Heart left ventricle (tissue), 16 donors: ENCODE results near the gene DAD1. TPM values are rescaled to one million over a fixed set of nuclear protein-coding genes. Genes with fewer than 3 reads are reported as not detected.
A peak's percentile ranks its signal among the peaks of the same experiment; 100 is the strongest.

Experiments used
- ATAC-seq, 4 donors: fragments of 200-7000 bp; cut with Tn5 transposase; one replicate each; pipeline ENCODE4 v1.9.1; 2020 to 2022; ENCODE audit warnings: moderate library complexity in 4 of 4, mild to moderate bottlenecking in 3 of 4, moderate number of reproducible peaks in 1 of 4
- DNase-seq, 5 donors: peaks; one replicate each; pipeline ENCODE4 v3.0.0-alpha.2; 2020
- H3K27ac ChIP-seq, 12 donors: fragments of 200-600 bp; sonication (generic) in 4 of 12; one replicate each; pipeline versions ENCODE4 v1.5.0 to v1.8.0; 2016 to 2022; ENCODE audit warnings: mild to moderate bottlenecking in 2 of 12
- H3K27me3 ChIP-seq, 9 donors: fragments of 200-600 bp; sonication (generic) in 2 of 9; one replicate each; pipeline versions ENCODE4 v1.5.1 to v1.8.0; 2016 to 2022; ENCODE audit warnings: mild to moderate bottlenecking in 3 of 9
- H3K36me3 ChIP-seq, 9 donors: fragments of 200-600 bp; sonication (generic) in 2 of 9; one replicate each; pipeline versions ENCODE4 v1.5.0 to v1.8.0; 2018 to 2022; ENCODE audit warnings: mild to moderate bottlenecking in 2 of 9
- H3K4me1 ChIP-seq, 12 donors: fragments of 200-600 bp; sonication (generic) in 4 of 12; one replicate each; pipeline versions ENCODE4 v1.5.0 to v1.8.0; 2016 to 2022; ENCODE audit warnings: mild to moderate bottlenecking in 3 of 12
- H3K4me3 ChIP-seq, 12 donors: fragments of 200-600 bp; sonication (generic) in 4 of 12; one replicate each; pipeline versions ENCODE4 v1.5.0 to v1.8.0; 2017 to 2022; ENCODE audit warnings: mild to moderate bottlenecking in 9 of 12, moderate library complexity in 4 of 12
- H3K9me3 ChIP-seq, 12 donors: fragments of 200-600 bp; sonication (generic) in 4 of 12; one replicate each; pipeline versions ENCODE4 v1.5.0 to v1.8.0; 2016 to 2022; ENCODE audit warnings: mild to moderate bottlenecking in 1 of 12
- POLR2A ChIP-seq, 2 donors: fragments of 450-650 bp; IDR thresholded peaks; one replicate each; pipeline ENCODE4 v1.6.1; 2017; ENCODE audit warnings: antibody characterized with exemption in 2 of 2, mild to moderate bottlenecking in 2 of 2, moderate library complexity in 2 of 2
- WGBS, 4 donors: extraction: QIAGEN DNeasy Blood & Tissue Kit in 2 of 4; methylation state at CpG; one replicate each; pipeline versions ENCODE4 v1.1.5 to v1.1.7; 2013 to 2018; 5-methylcytosine and 5-hydroxymethylcytosine counted together
- intact Hi-C, 10 donors: fragments of 100-400 bp; cut with DNase I; formaldehyde crosslinking; loops; one replicate each; pipeline versions ENCODE4 v1.11.1 to v1.14.2; 2022
- polyA plus RNA-seq, 2 donors: library from polyadenylated mRNA; stranded (reverse); fragments of 200-250 nt; gene quantifications; one replicate each; pipeline ENCODE4 v1.2.3, GENCODE V29; 2013
- total RNA-seq, 9 donors: library from RNA; depleted of rRNA in 2 of 9; stranded (reverse); fragments of >200 nt in 2 of 9; fragmentation: NEBNext Ultra II Directional in 3 of 9; extraction: Animal tissue kit (Norgen Biotek cat#: 25700) in 3 of 9; gene quantifications; one replicate each; pipeline versions ENCODE4 v1.1.0 to v1.2.4, GENCODE V29; 2016 to 2023
- TF ChIP-seq, protein P1 (sequence below), 12 donors: fragments of 200-600 bp; sonication (generic) in 4 of 12; IDR thresholded peaks; one replicate each; pipeline versions ENCODE4 v1.5.0 to v1.8.0; 2018 to 2022; ENCODE audit warnings: antibody characterized with exemption in 12 of 12, mild to moderate bottlenecking in 5 of 12
- donor health status: ischemic (EF 13 %, LVEDD 7.1; RV severe dilation, severe dysfunction).
- donor health status: healthy with polysubstance abuse.
- donor health status: DM: no; HTN: yes; CAD: no.
- donor health status: DM: no; HTN: no; CAD: no.
- donor health status: ischemic (EF 25% LVEDD 6.9; RV normal size, moderate dysfunction).
- donor health status: ischemic (EF 25% LVEDD 5.7; RV mildly dilated, moderate dysfunction).
- donor health status: healthy.
- donor health status: DM: yes; HTN: yes; CAD: no.
- donor health status: ischemic (EF 35%, LVEDD 5.7; RV mildly dilated, moderate dysfunction).
- donor health status: nonischemic (EF 11% LVEDD 7.7; RV severe dilation, severe dysfunction).
- donor health status: DM: yes; HTN: yes; CAD: no.
- donor health status: PGD.
- donor health status: ischemic (EF 29% LVEDD 5.4; RV normal size, mild dysfunction).
- donor health status: nonischemic (EF 23%, LVEDD 6.1; RV moderate dilation, normal function).

Gene DAD1
- total and polyA plus RNA-seq, 11 donors = 108 to 402 (median 147) TPM

DNA sequence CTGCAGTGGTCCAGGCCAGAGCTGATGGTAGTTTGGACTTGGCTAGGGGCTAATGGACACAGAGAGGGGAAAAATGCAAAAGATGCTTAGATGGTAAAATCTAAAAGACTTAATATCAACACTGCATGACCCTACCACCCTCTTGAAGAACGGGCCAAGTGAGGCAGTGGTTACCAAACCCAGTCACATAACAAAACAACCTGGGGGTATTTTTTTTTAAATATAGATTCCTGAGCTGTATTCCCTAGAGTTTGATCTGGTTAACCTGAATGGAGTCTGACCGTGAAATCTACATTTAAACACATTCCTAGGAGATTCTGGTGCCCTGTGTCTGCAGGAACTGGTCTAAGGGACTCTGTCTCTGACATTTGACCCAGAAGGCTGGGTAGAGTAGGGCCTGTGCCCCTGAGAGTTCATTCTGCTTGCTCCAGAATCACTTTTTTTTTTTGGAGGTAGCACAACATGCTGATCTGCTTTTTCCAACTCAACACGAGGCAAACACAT is 24.8 kb upstream of the DAD1 start:
- TF ChIP-seq, protein P1, sequence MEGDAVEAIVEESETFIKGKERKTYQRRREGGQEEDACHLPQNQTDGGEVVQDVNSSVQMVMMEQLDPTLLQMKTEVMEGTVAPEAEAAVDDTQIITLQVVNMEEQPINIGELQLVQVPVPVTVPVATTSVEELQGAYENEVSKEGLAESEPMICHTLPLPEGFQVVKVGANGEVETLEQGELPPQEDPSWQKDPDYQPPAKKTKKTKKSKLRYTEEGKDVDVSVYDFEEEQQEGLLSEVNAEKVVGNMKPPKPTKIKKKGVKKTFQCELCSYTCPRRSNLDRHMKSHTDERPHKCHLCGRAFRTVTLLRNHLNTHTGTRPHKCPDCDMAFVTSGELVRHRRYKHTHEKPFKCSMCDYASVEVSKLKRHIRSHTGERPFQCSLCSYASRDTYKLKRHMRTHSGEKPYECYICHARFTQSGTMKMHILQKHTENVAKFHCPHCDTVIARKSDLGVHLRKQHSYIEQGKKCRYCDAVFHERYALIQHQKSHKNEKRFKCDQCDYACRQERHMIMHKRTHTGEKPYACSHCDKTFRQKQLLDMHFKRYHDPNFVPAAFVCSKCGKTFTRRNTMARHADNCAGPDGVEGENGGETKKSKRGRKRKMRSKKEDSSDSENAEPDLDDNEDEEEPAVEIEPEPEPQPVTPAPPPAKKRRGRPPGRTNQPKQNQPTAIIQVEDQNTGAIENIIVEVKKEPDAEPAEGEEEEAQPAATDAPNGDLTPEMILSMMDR (IDR thresholded peaks at IDR 0.05) = no peak
- no peak for TF ChIP-seq POLR2A (IDR thresholded peaks at IDR 0.05)
- Histone ChIP-seq H3K4me3 (no peak overlapping the region), H3K4me1 (peaks cover 0 to 13% (median 6%) of the 10 kb centered on the region in 12 donors), H3K27me3 (no peaks in the 10 kb centered on the region), H3K9me3 (peaks cover 0 to 4% (median 0%) of the 10 kb centered on the region in 12 donors), H3K36me3 (peaks cover 0 to 40% (median 34%) of the 10 kb centered on the region in 9 donors), H3K27ac (peak overlapping the region in 1 of 12 donors; percentile 22)
- DNase-seq (no peak), ATAC-seq (no peak)
- WGBS, 4 donors = 49 to 60% (median 55%) methylated on average over 3 of the region's 3 CpGs
- intact Hi-C loops = no loop called here

- intact Hi-C loops = no loop called here
- H3K27me3 ChIP-seq = no peaks in the 10 kb centered on the region
- peaks cover 0 to 46% (median 40%) of the 10 kb centered on the region in 9 donors for H3K36me3 ChIP-seq
- DNase-seq (no peak), ATAC-seq (no peak)
- H3K4me1 ChIP-seq = peaks cover 0 to 13% (median 6%) of the 10 kb centered on the region in 12 donors
- peaks cover 0 to 4% (median 0%) of the 10 kb centered on the region in 12 donors for H3K9me3 ChIP-seq
- H3K4me3 ChIP-seq = no peak overlapping the region
- no peak for TF ChIP-seq POLR2A (IDR thresholded peaks at IDR 0.05)
- TF ChIP-seq, protein P1 (IDR thresholded peaks at IDR 0.05) = no peak
- WGBS, 4 donors = 77 to 85% (median 78%) methylated on average over 2 of the region's 2 CpGs
- no peak overlapping the region for H3K27ac ChIP-seq
Observed at GRCh38 chr14:22613106-22613695, 24.2 kb upstream of the DAD1 start.

DNA sequence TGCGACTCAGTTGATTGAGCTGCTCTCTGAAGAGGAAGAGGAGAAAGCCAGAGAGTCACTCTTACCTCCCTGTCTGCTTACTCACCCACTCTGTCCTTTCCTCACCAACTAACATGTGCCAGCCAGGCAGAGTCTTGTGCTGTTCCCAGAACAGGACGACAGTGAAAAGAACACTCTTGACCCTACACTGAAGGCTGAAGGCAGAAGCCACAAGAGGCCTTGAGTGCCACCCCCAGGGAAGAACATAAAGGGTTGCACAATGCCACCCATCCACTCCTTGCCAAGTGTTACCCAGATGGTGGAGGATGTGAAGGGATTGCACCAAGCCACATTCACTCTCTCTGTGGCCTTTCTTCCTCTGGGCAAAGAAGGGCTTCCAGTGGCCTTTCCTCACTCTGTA is 21.9 kb upstream of the DAD1 start:
- intact Hi-C loops = no loop called here
- no peak overlapping the region for H3K4me3 ChIP-seq
- ATAC-seq = peak in 1 of 4 donors; percentile 11

DNA sequence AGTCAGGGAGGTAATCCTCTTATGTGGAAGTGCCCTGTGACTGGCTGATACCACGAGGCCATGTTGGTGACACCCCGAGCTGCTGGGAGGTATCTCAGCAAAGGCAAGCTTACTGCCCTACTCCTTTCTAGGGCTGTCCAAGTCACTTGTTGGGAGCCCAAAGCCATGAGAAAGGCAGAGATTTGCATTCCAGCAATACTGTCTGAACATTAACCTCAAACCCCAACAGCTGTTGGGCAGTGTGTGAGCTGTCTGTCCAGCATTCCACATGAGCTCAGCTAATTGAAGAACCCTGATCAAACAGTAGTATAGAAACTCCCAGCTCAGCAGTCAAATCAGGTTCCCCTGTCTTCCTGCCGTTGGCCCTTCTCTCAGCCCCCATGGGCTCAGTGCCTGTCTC is 18.3 kb upstream of the DAD1 start:
- Histone ChIP-seq H3K4me1 (no peaks in the 10 kb centered on the region), H3K4me3 (no peak overlapping the region), H3K27me3 (no peaks in the 10 kb centered on the region), H3K36me3 (peaks cover 0 to 100% (median 99%) of the 10 kb centered on the region in 9 donors), H3K27ac (no peak overlapping the region), H3K9me3 (no peaks in the 10 kb centered on the region)
- no peak for DNase-seq
- intact Hi-C loops = no loop called here
- TF ChIP-seq POLR2A (IDR thresholded peaks at IDR 0.05) = no peak
- TF ChIP-seq, protein P1 (IDR thresholded peaks at IDR 0.05) = no peak
- ATAC-seq = no peak
- 78 to 95% (median 88%) methylated on average over 3 of the region's 3 CpGs for WGBS, 4 donors

More for the DNA sequence above, 21.9 kb upstream of the DAD1 start:
- no peaks in the 10 kb centered on the region for H3K27me3 ChIP-seq
- H3K4me1 ChIP-seq = peaks cover 0 to 13% (median 6%) of the 10 kb centered on the region in 12 donors
- TF ChIP-seq, protein P1 (IDR thresholded peaks at IDR 0.05) = no peak
- TF ChIP-seq POLR2A (IDR thresholded peaks at IDR 0.05) = no peak
- no peak overlapping the region for H3K27ac ChIP-seq
- no peak for DNase-seq
- WGBS, 4 donors = 92 to 100% (median 97%) methylated on average over 2 of the region's 2 CpGs
- peaks cover 0 to 3% (median 0%) of the 10 kb centered on the region in 12 donors for H3K9me3 ChIP-seq
- H3K36me3 ChIP-seq = peaks cover 0 to 69% (median 62%) of the 10 kb centered on the region in 9 donors
